Measurements from ENCODE around the gene ZCCHC2.

ZCCHC2 gene

GRCh38 chr18:62512532-62512931 lies 10.3 kb upstream of the ZCCHC2 start:
- Histone ChIP-seq H3K9ac (no peak overlapping the region), H3K27me3 (ENCODE audit: insufficient read depth, low read depth) (peaks cover 4% of the 10 kb centered on the region; the same call in 1 of the 2 replicates), H3K36me3 (ENCODE audit: insufficient read depth) (no peaks in the 10 kb centered on the region), H3K4me1 (ENCODE audit: low read depth, poor library complexity, severe bottlenecking) (no peaks in the 10 kb centered on the region), H3K4me3 (IDR thresholded peaks at IDR 0.05; ENCODE audit: insufficient read depth, low read depth, low read length) (no peak overlapping the region), H3K79me2 (ENCODE audit: insufficient read depth, low read depth) (no peaks in the 10 kb centered on the region), H2AFZ (ENCODE audit: low read depth) (no peak overlapping the region), H4K20me1 (ENCODE audit: insufficient read depth) (no peaks in the 10 kb centered on the region), H3K4me2 (no peak overlapping the region), H3K27ac (no peak overlapping the region)
- TF ChIP-seq CTCF (conservative IDR thresholded peaks at IDR 0.05; ENCODE audit: low read depth, low read length), result no peak

DNA sequence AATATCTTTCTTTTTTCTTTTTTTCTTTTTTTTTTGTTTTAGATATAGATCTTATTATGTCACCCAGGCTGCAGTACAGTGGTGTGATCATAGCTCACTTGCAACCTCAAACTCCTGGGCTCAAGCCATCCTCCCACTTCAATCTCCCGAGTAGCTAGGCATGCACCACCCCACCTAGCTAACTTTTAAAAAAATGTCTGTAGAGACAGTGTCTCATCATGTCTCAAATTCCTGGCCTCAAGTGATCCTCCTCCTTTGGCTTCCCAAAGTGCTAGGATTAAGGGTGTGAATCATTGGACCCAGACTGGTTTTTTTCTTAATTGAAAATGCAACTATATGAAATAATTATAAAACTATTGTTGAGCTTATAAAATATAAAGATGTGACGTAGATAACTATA lies 9.8 kb upstream of the ZCCHC2 start:
- no peaks in the 10 kb centered on the region; the same call in 1 of the 2 replicates for H3K27me3 ChIP-seq (ENCODE audit: insufficient read depth, low read depth)
- H3K9ac ChIP-seq, result no peak overlapping the region
- no peaks in the 10 kb centered on the region for H3K79me2 ChIP-seq (ENCODE audit: insufficient read depth, low read depth)
- no peaks in the 10 kb centered on the region for H3K36me3 ChIP-seq (ENCODE audit: insufficient read depth)
- H3K4me1 ChIP-seq (ENCODE audit: low read depth, poor library complexity, severe bottlenecking), result no peaks in the 10 kb centered on the region
- no peak overlapping the region for H3K27ac ChIP-seq
- no peak overlapping the region for H3K4me3 ChIP-seq (IDR thresholded peaks at IDR 0.05; ENCODE audit: insufficient read depth, low read depth, low read length)
- H2AFZ ChIP-seq (ENCODE audit: low read depth), result no peak overlapping the region
- no peak for TF ChIP-seq CTCF (conservative IDR thresholded peaks at IDR 0.05; ENCODE audit: low read depth, low read length)
- H3K4me2 ChIP-seq, result no peak overlapping the region
- no peaks in the 10 kb centered on the region for H4K20me1 ChIP-seq (ENCODE audit: insufficient read depth)

GRCh38 chr18:62514570-62514969 lies 8.3 kb upstream of the ZCCHC2 start:
- Histone ChIP-seq H3K4me3 (IDR thresholded peaks at IDR 0.05; ENCODE audit: insufficient read depth, low read depth, low read length) (no peak overlapping the region), H3K36me3 (ENCODE audit: insufficient read depth) (no peaks in the 10 kb centered on the region), H3K79me2 (ENCODE audit: insufficient read depth, low read depth) (no peaks in the 10 kb centered on the region), H3K9ac (no peak overlapping the region), H3K4me2 (no peak overlapping the region), H3K4me1 (ENCODE audit: low read depth, poor library complexity, severe bottlenecking) (no peaks in the 10 kb centered on the region), H3K27me3 (ENCODE audit: insufficient read depth, low read depth) (no peaks in the 10 kb centered on the region), H4K20me1 (ENCODE audit: insufficient read depth) (no peaks in the 10 kb centered on the region), H3K27ac (no peak overlapping the region), H2AFZ (ENCODE audit: low read depth) (no peak overlapping the region)
- TF ChIP-seq CTCF (conservative IDR thresholded peaks at IDR 0.05; ENCODE audit: low read depth, low read length), result no peak

GRCh38 chr18:62516242-62516641 lies 6.6 kb upstream of the ZCCHC2 start:
- no peak overlapping the region for H3K27ac ChIP-seq
- no peak overlapping the region for H3K4me3 ChIP-seq (IDR thresholded peaks at IDR 0.05; ENCODE audit: insufficient read depth, low read depth, low read length)
- no peak overlapping the region for H2AFZ ChIP-seq (ENCODE audit: low read depth)
- no peak overlapping the region for H3K9ac ChIP-seq
- H3K79me2 ChIP-seq (ENCODE audit: insufficient read depth, low read depth), result no peaks in the 10 kb centered on the region
- H3K4me2 ChIP-seq, result no peak overlapping the region
- peaks cover 3% of the 10 kb centered on the region; the same call in 1 of the 2 replicates for H3K27me3 ChIP-seq (ENCODE audit: insufficient read depth, low read depth)
- no peaks in the 10 kb centered on the region for H3K36me3 ChIP-seq (ENCODE audit: insufficient read depth)
- no peaks in the 10 kb centered on the region for H4K20me1 ChIP-seq (ENCODE audit: insufficient read depth)
- TF ChIP-seq CTCF (conservative IDR thresholded peaks at IDR 0.05; ENCODE audit: low read depth, low read length), result no peak
- peaks cover 2% of the 10 kb centered on the region for H3K4me1 ChIP-seq (ENCODE audit: low read depth, poor library complexity, severe bottlenecking)

All from KMS-11 (cell line).